HFFc6 (cell line): ENCODE measurements around the gene ACOXL. TPM values are rescaled to one million over a fixed set of nuclear protein-coding genes. Genes with fewer than 3 reads are reported as not detected.

ENCODE experiments used
- DNase-seq: peaks from one replicate; pipeline ENCODE4 v3.0.0-alpha.2; 2018
- H3K27ac Mint-ChIP-seq: 2 replicates; pipeline ENCODE4 v1.8.0; 2020; ENCODE audit warnings: mild to moderate bottlenecking, mixed read lengths
- H3K27me3 Mint-ChIP-seq: 2 replicates; pipeline ENCODE4 v1.8.0; 2021; ENCODE audit warnings: mild to moderate bottlenecking, moderate library complexity, mixed read lengths; ENCODE audit not compliant: insufficient read depth
- H3K36me3 Mint-ChIP-seq: 2 replicates; pipeline ENCODE4 v1.8.0; 2021; ENCODE audit warnings: low read depth, mixed read lengths
- H3K4me1 Mint-ChIP-seq: 2 replicates; pipeline ENCODE4 v1.8.0; 2020; ENCODE audit warnings: low read depth, mixed read lengths
- H3K4me3 Mint-ChIP-seq: 2 replicates; pipeline ENCODE4 v1.8.0; 2020; ENCODE audit warnings: mild to moderate bottlenecking, moderate library complexity, mixed read lengths
- H3K9me3 Mint-ChIP-seq: 2 replicates; pipeline ENCODE4 v1.8.0; 2020; ENCODE audit warnings: mild to moderate bottlenecking, mixed read lengths
- total RNA-seq, 6 experiments: library from RNA; stranded (reverse); fragmentation: NEBNext Ultra II Directional; extraction: Animal tissue kit (Norgen Biotek cat#: 25700); gene quantifications; 2 replicates in 1 of 6; 3 replicates in 5 of 6; pipeline ENCODE4 v1.2.3, GENCODE V29; 2021
- TF ChIP-seq, protein P1 (sequence below): fragments of 200-600 bp; sonication (generic); IDR thresholded peaks from 2 replicates; pipeline ENCODE4 v1.5.0; 2021; ENCODE audit warnings: antibody characterized with exemption, mild to moderate bottlenecking

The ACOXL gene
- total RNA-seq, 6 experiments from 2014 or later: not detected

DNA sequence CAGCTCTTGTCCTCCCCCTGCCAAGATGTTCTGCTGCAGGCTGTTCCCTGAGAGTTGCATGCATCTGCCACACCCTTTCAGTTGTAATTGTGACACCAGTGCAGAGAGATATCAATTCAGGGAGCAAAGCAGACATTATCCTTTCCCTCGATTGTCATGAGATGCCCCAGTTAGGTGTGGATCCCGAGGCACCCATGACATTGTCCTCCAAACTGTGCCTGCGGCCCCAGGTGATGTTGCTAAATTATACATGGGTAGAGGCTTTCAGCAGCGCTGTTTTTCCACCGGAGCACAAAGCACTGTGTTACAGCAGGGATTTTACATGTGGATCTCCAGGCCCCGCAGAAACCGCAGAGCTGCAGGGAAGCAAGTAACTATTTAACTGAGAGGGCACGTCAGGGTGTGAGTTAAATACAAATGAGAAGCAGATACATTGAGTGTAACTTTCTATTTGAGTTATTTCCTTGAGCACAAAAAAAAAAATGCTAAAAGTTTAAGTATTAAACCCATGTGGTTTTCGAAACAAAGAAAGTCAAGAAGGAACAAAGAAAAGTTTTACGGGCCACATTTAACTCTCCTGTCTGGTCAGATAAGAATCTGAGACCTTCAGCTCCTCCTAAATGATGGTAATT is 298.0 kb downstream of the ACOXL start:
- Mint-ChIP-seq H3K4me1 (peaks cover 16% of the 10 kb centered on the region), H3K36me3 (no peaks in the 10 kb centered on the region), H3K4me3 (no peak overlapping the region), H3K27ac (no peak overlapping the region), H3K27me3 (peaks cover 42% of the 10 kb centered on the region), H3K9me3 (no peaks in the 10 kb centered on the region)
- TF ChIP-seq, protein P1, sequence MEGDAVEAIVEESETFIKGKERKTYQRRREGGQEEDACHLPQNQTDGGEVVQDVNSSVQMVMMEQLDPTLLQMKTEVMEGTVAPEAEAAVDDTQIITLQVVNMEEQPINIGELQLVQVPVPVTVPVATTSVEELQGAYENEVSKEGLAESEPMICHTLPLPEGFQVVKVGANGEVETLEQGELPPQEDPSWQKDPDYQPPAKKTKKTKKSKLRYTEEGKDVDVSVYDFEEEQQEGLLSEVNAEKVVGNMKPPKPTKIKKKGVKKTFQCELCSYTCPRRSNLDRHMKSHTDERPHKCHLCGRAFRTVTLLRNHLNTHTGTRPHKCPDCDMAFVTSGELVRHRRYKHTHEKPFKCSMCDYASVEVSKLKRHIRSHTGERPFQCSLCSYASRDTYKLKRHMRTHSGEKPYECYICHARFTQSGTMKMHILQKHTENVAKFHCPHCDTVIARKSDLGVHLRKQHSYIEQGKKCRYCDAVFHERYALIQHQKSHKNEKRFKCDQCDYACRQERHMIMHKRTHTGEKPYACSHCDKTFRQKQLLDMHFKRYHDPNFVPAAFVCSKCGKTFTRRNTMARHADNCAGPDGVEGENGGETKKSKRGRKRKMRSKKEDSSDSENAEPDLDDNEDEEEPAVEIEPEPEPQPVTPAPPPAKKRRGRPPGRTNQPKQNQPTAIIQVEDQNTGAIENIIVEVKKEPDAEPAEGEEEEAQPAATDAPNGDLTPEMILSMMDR: no peak
- DNase-seq: no peak

DNA sequence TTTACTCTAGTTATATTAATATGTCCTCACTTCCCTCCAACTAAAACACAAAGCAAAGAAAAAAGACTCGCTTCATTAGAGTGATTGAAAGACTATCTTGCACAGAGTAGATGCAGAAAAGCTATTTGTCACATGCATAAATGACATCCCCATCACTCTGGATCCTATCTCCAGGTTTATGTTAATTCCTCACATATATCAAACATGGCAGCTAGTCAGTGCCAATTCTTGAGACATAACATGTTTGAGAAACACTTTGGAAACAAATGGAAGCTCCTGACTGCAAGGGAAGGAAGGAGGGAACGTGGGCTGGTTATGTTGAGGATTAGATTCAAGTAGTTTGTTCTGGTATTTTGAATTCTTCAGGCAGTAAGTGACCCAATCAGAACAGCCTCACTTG is 298.6 kb downstream of the ACOXL start:
- no peaks in the 10 kb centered on the region for H3K36me3 Mint-ChIP-seq
- H3K27me3 Mint-ChIP-seq: peaks cover 42% of the 10 kb centered on the region
- DNase-seq: no peak
- no peak overlapping the region for H3K4me3 Mint-ChIP-seq
- no peak overlapping the region for H3K27ac Mint-ChIP-seq
- no peaks in the 10 kb centered on the region for H3K9me3 Mint-ChIP-seq
- TF ChIP-seq, protein P1: no peak
- H3K4me1 Mint-ChIP-seq: peaks cover 16% of the 10 kb centered on the region

DNA sequence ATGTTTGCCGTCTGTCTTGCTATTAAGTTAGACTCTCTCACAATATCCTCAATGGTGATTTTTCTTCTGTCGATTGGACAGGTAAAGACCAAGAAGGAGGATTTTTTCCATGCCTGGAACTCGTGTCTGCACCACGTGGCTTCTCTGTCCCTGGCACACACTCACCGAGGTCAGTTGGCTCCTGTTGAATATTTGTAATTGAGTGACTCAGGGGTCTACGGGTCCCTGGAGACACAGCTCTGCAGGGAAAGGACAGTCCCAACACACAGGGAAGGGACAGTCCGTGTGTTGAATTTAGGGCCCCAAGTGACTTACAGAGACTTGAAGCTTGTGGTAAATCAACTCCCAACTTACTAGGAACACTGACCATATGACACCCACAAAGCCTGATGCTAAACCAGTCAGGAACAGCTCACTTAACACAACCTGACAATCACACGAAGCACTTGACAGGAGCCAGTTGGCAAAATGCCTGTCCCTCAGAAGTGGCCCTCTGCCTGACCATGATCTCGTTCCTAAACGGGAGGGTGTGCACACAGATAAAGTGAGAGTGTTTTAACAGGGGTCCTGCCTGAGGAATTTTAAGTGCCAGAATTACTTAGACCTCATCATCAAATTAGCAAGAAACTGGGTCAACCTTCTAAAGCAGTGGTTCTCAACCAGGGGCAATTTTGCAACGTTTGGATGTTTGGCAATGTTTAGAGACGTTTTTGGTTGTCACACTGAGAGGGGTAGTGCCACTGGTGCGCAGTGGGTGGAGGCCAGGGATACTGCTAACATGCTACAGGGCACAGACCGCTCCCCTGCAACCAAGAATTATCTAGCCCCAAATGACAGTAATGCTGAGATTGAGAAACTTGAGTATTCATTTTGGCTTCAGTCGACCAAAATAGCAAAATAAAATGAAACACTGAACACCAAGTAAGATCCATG is 299.4 kb downstream of the ACOXL start:
- H3K27me3 Mint-ChIP-seq: peaks cover 47% of the 10 kb centered on the region
- H3K4me3 Mint-ChIP-seq: no peak overlapping the region
- H3K9me3 Mint-ChIP-seq: no peaks in the 10 kb centered on the region
- no peak overlapping the region for H3K27ac Mint-ChIP-seq
- peaks cover 16% of the 10 kb centered on the region for H3K4me1 Mint-ChIP-seq
- no peak for DNase-seq
- TF ChIP-seq, protein P1: no peak
- H3K36me3 Mint-ChIP-seq: no peaks in the 10 kb centered on the region

DNA sequence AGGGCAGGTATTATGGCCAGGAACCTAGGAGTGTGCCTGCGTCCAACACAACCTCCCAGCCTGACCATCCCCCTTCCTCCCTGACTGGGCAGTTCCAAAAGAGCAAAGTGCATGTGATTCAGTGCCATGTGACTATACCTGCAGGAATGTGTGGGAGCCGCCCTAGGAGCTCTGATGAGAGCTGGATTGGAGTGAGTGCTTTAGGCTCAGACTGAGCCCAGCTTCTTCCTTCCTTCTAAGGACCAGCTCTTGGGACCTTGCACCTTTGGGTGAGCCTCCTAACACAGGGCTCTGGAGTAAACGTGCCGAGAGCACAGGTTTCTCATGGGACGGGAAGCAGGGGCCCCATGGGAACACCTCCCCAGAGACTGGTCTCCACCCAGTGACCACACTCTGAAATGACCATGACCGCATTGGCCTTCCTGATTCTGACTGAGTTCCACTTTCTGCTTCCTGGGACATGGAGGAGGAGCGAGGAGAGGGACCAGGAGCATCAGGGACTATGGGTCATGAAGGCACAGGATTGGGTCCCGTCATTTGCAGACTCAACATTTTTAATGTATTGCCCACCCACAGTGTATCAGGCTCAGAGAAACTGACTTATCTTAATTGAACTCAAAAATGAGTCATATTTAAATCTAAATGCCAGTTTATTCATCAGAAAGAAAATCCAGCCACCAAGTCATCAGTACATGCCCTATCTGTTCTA is 300.5 kb downstream of the ACOXL start:
- peaks cover 16% of the 10 kb centered on the region for H3K4me1 Mint-ChIP-seq
- H3K36me3 Mint-ChIP-seq: no peaks in the 10 kb centered on the region
- H3K27ac Mint-ChIP-seq: no peak overlapping the region
- DNase-seq: no peak
- no peak overlapping the region for H3K4me3 Mint-ChIP-seq
- H3K9me3 Mint-ChIP-seq: no peaks in the 10 kb centered on the region
- TF ChIP-seq, protein P1: no peak
- peaks cover 55% of the 10 kb centered on the region for H3K27me3 Mint-ChIP-seq

DNA sequence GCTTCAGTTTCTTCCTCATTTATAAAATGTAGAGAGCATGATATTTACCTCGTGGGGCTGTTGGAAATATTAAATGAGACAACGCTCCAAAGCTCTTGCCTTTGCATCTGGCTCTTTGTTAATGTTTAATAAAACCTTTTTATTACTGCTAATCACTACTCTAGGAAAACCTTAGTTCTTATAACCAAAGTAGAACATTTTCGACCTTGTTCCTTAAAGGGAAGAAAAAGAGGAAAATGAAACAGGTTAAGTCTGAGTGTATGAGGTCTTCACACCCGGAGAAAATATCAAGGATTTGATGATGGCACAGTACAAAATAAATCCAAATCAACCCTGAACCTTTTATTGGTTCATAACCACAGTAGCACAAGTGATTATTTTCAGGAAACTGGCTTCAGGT is 301.8 kb downstream of the ACOXL start:
- no peaks in the 10 kb centered on the region for H3K36me3 Mint-ChIP-seq
- no peak for DNase-seq
- peaks cover 55% of the 10 kb centered on the region for H3K27me3 Mint-ChIP-seq
- TF ChIP-seq, protein P1: no peak
- peaks cover 16% of the 10 kb centered on the region for H3K4me1 Mint-ChIP-seq
- H3K27ac Mint-ChIP-seq: no peak overlapping the region
- no peaks in the 10 kb centered on the region for H3K9me3 Mint-ChIP-seq
- H3K4me3 Mint-ChIP-seq: no peak overlapping the region
